SW 1271 (cell line): ENCODE measurements around the gene RHOG.
"Not testable (repeated sequence)": the region's sequence is repeated elsewhere in the genome, so short reads cannot be mapped to it uniquely, and the experiment has no call there.

Experiments
- DNase-seq, 2 experiments: peaks; one replicate each; lab custom pipeline; 2025; lab: John Stamatoyannopoulos, UW

Gene RHOG

GRCh38 chr11:3808861-3809623 lies 31.7 kb downstream of the RHOG start:
- peak in 1 of 2 experiments; percentile 42 for DNase-seq

- peak in 1 of 2 experiments; percentile 22 for DNase-seq
Observed at GRCh38 chr11:3807909-3808860, 32.6 kb downstream of the RHOG start, which contains the start of gene PGAP2. TSS of gene PGAP2 (plus strand) at chr11:3808560. CDS start at chr11:3811260, 2,700 bp downstream.

DNA sequence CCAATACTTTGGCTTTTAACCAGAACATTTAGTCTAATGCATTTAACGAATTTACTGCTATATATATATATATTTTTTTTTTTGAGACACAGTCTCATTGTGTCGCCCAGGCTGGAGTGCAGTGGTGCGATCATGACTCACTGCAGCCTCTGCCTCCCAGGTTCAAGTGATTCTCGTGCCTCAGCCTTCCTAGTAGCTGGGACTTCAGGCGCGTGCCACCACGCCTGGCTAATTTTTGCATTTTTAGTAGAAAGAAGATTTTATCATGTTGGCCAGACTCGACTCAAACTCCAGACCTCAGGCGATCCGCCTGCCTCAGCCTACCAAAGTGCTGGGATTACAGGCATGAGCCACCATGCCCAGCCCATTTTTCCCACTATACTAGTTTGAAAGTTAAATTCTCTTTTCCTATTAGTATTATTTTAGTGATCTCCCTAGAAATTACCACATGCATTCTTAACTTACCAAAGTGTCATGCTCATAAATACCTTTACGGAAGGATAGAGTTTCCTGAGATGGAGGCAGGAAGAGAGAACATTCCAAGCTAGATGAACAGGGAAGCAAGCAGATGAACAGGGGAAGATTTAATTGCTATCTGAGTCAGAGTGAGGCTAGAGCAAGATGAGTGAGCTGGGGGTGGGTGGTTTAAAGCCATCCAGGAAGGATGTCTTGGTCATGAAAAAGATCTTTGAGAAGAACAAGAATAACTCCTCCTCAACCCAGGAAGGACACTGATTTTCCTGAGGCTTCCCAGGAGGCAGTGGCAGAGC lies 36.8 kb downstream of the RHOG start:
- DNase-seq: no peak

- no peak for DNase-seq
Observed at GRCh38 chr11:3802011-3802790, 38.6 kb downstream of the RHOG start.

DNA sequence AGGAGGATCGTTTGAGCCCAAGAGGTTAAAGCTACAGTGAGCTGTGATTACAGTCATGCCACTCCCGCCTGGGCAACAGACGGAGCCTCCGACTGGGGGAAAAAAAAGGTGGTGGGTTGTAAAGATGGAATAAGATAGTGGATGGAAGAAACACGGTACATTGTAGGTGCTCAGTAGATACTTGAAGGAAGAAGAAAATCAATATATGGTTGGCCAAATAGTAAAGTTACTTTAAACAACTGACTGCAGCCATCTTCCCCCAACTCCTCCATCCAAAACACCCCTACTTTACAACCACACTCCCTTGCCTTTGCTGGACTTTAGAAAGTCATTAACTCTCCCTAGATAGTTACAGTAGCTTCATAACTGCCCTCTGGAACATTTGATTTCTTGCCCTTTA lies 40.9 kb downstream of the RHOG start:
- DNase-seq: no peak

DNA sequence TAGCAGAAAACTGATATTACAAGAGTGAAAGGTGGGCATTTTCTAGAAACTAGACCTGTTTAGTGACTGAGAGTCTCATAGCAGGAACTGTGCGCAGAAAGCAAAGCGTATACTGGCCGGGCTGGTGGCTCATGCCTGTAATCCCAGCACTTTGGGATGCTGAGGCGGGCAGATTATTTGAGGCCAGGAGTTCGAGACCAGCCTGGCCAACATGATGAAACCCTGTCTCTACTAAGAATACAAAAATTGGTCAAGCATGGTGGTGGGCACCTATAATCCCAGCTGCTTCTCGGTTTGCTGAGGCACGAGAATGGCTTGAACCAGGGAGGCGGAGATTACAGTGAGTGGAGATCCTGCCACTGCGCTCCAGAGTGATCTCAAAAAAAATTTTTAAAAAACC lies 41.6 kb downstream of the RHOG start:
- DNase-seq: no peak

DNA sequence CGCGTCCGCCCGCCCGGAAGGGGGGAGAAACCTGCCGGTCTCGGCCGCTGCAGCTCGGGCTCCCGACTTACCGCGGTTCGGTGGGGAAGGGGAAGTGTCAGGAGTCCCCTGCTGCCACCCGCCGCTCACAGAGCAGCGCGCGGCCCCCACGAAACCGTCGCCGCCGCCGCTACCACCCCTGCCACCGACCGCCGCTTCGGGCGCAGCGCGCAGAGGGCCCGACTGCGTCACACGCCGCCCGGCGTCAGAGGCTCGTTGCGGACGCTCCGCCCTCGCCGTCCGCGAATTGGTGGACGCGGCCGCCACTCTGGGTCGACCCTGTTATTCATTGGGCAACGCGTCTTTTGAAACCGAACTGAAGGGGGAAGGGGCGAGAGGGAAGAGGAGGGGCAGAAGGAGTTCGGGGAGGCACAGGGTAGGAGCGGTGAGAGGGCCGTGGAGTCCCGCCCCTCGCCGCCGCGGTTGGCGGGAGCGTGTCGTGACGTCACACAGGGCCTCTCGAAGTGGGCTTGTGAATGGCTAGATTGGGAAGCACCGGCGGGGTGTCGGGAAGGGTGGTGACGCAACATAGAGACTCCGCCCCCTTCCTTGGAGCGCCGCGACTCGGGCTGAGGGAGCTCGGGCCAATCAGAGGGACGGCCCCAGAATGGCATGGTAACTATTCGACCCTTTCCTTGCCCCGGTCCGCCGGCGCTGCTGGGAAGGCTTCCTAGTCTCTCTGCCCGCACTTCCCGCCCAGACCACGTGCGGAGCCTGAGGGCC lies 43.2 kb downstream of the RHOG start, which contains the start of gene NUP98:
TSS of gene NUP98 (minus strand) at position 226 of the 762 bp plus-strand sequence. CDS start 15,437 bp downstream, outside the sequence.
- peak; percentile 98 to 99 for DNase-seq

- peak in 1 of 2 experiments; percentile 63 for DNase-seq
Observed at GRCh38 chr11:3796801-3797328, 43.9 kb downstream of the RHOG start.

DNA sequence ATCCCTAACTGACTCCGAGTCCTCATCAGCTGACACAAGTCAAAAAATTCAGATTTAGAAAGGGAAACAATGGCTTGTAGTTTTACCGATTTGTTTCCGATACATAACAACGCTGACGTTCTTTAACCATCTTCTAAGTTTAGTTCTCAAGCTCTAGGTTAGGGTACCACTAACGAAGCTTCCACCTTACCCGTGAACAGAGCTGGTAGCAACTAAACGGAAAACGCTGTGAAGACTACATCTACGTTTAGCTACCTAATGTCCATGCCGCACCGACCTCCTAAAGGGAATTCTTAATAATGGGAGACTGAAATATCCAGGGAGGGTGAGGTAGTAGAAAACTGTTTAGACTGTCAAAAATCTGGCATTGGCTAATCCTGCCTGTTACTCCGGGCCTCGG lies 44.4 kb downstream of the RHOG start:
- no peak for DNase-seq

GRCh38 chr11:3796002-3796311 lies 44.8 kb downstream of the RHOG start:
- no peak for DNase-seq

GRCh38 chr11:3795131-3796001 lies 45.4 kb downstream of the RHOG start:
- no peak for DNase-seq

- DNase-seq: not testable (repeated sequence)
Observed at GRCh38 chr11:3794387-3794786, 46.4 kb downstream of the RHOG start.

DNA sequence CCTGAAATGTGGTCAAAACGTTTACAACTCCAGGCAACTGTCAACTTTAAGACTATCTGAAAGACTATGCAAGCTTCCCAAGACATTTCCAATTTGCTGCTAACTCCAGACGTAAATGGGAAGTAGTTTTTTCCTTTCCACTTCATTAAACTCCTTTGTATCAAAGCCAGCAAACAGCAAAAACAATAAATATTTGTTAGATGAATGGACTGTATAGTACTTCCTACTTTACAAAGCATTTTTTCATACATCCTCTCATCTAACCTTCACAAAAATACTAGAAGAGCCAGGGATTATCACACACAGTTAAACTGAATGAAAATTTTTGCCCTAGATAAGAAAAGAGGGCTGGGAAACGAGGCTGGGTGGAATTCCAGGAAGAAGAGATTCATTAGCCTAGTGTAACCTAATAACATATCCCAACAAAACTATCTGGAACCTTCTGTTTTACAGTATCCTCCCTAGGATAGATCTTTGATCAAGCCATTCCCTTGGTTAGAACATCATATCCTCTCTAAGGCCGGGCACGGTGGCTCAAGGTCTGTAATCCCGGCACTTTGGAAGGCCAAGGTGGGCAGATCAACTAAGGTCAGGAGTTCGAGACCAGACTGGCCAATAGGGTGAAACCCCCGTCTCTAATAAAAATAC lies 53.9 kb downstream of the RHOG start:
- no peak for DNase-seq

- no peak for DNase-seq
Observed at GRCh38 chr11:3783611-3784010, 57.1 kb downstream of the RHOG start.

DNA sequence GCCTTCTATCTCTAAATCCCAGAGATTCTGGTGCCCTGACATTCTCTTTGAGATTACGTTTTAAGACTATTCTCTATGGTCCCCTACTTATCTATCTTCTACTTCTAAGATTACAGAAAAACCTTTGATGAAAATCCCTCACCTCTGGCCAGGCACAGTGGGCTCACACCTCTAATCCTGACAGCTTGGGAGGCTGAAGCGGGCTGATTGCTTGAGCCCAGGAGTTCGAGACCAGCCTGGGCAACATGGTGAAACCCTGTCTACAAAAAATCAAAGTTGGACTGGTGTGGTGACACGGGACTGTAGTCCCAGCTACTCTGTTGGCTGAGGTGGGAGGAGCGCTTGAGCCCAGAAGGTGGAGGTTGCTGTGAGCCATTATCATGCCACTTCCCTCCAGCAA lies 57.8 kb downstream of the RHOG start:
- no peak for DNase-seq

GRCh38 chr11:3781423-3781822 lies 59.3 kb downstream of the RHOG start:
- DNase-seq: no peak
